Smooth muscle cell (in vitro differentiated cells): ENCODE results near the gene DNAJC17. TPM values are rescaled to one million over a fixed set of nuclear protein-coding genes. Genes with fewer than 3 reads are reported as not detected.

Experiments used
- DNase-seq: peaks from one replicate; lab custom pipeline; 2025; ENCODE audit not compliant: unreplicated experiment; lab: John Stamatoyannopoulos, UW
- H2AFZ ChIP-seq: fragments of 200-600 bp; sonication (generic); 2 replicates; pipeline ENCODE4 v1.6.0; 2016; ENCODE audit warnings: antibody characterized with exemption, low read depth, mild to moderate bottlenecking
- H3F3A ChIP-seq: fragments of 200-600 bp; sonication (generic); 2 replicates; pipeline ENCODE4 v1.6.0; 2017; ENCODE audit warnings: antibody characterized with exemption, low read depth
- H3K27ac ChIP-seq: fragments of 200-600 bp; sonication (generic); 2 replicates; pipeline ENCODE4 v1.5.1; 2016; ENCODE audit warnings: low read depth, mild to moderate bottlenecking
- H3K27me3 ChIP-seq: fragments of 200-600 bp; sonication (generic); 2 replicates; pipeline ENCODE4 v1.6.1; 2016; ENCODE audit warnings: low read depth, mild to moderate bottlenecking
- H3K36me3 ChIP-seq: fragments of 200-600 bp; sonication (generic); 2 replicates; pipeline ENCODE4 v1.5.1; 2016; ENCODE audit warnings: low read depth
- H3K4me1 ChIP-seq: fragments of 200-600 bp; sonication (generic); 2 replicates; pipeline ENCODE4 v1.5.1; 2016; ENCODE audit warnings: low read depth
- H3K4me2 ChIP-seq: fragments of 200-600 bp; sonication (generic); 2 replicates; pipeline ENCODE4 v1.6.0; 2016; ENCODE audit warnings: mild to moderate bottlenecking
- H3K4me3 ChIP-seq: fragments of 200-600 bp; sonication (generic); 2 replicates; pipeline ENCODE4 v1.5.1; 2016; ENCODE audit warnings: mild to moderate bottlenecking
- H3K79me2 ChIP-seq: fragments of 200-600 bp; sonication (generic); 2 replicates; pipeline ENCODE4 v1.6.0; 2016; ENCODE audit warnings: low read depth, mild to moderate bottlenecking
- H3K9ac ChIP-seq: fragments of 200-600 bp; sonication (generic); 2 replicates; pipeline ENCODE4 v1.6.0; 2016; ENCODE audit warnings: low read depth
- H3K9me3 ChIP-seq: fragments of 200-600 bp; sonication (generic); replicated peaks from 2 replicates; pipeline ENCODE4 v1.5.1; 2016; ENCODE audit warnings: low read depth
- H4K20me1 ChIP-seq: fragments of 200-600 bp; sonication (generic); 2 replicates; pipeline ENCODE4 v1.6.0; 2016; ENCODE audit warnings: low read depth
- CTCF ChIP-seq: fragments of 200-600 bp; sonication (generic); IDR thresholded peaks from 2 replicates; pipeline ENCODE4 v1.5.1; 2017; ENCODE audit warnings: borderline replicate concordance, mild to moderate bottlenecking, antibody characterized with exemption; ENCODE audit not compliant: insufficient read depth, poor library complexity, severe bottlenecking
- WGBS: methylation state at CpG from one replicate; pipeline ENCODE4 v1.1.7; 2016; ENCODE audit warnings: low lambda C conversion rate; 5-methylcytosine and 5-hydroxymethylcytosine counted together
- polyA plus RNA-seq: library from polyadenylated mRNA; unstranded; fragments of >200 nt; fragmentation: Nextera tagmentation; extraction: Ambion mirVana; gene quantifications from 2 replicates; pipeline ENCODE4 v1.2.1, GENCODE V29; 2016
- total RNA-seq: library from RNA; depleted of rRNA; stranded (reverse); fragments of >200 nt; gene quantifications from 2 replicates; pipeline ENCODE4 v1.2.3, GENCODE V29; 2014

DNAJC17 gene
- total and polyA plus RNA-seq, 2 experiments from 2014 or later: 25.0 to 33.6 TPM

- Histone ChIP-seq H3K4me2 (no peak overlapping the region), H3K79me2 (no peaks in the 10 kb centered on the region), H3K27me3 (no peaks in the 10 kb centered on the region), H3K9me3 (no peaks in the 10 kb centered on the region), H3F3A (no peaks in the 10 kb centered on the region), H3K9ac (no peak overlapping the region), H2AFZ (no peak overlapping the region), H4K20me1 (no peaks in the 10 kb centered on the region), H3K36me3 (no peaks in the 10 kb centered on the region), H3K4me3 (no peak overlapping the region), H3K27ac (no peak overlapping the region), H3K4me1 (no peaks in the 10 kb centered on the region)
- TF ChIP-seq CTCF: no peak
- 89% methylated on average over 10 of the region's 10 CpGs for WGBS
- DNase-seq: no peak
These were observed 46.9 kb upstream of the DNAJC17 start for GRCh38 chr15:40854161-40854560.

GRCh38 chr15:40853241-40853890 is 46.1 kb upstream of the DNAJC17 start:
- peaks cover 1% of the 10 kb centered on the region for H4K20me1 ChIP-seq
- no peak for DNase-seq
- no peaks in the 10 kb centered on the region for H3K4me1 ChIP-seq
- H3K36me3 ChIP-seq: no peaks in the 10 kb centered on the region
- no peak overlapping the region for H3K9ac ChIP-seq
- H3F3A ChIP-seq: no peaks in the 10 kb centered on the region
- no peaks in the 10 kb centered on the region for H3K9me3 ChIP-seq
- 91% methylated on average over 16 of the region's 16 CpGs for WGBS
- TF ChIP-seq CTCF: no peak
- no peak overlapping the region for H3K27ac ChIP-seq
- H3K79me2 ChIP-seq: no peaks in the 10 kb centered on the region
- H3K4me2 ChIP-seq: no peak overlapping the region
- H3K4me3 ChIP-seq: no peak overlapping the region
- H2AFZ ChIP-seq: no peak overlapping the region
- H3K27me3 ChIP-seq: no peaks in the 10 kb centered on the region

GRCh38 chr15:40852529-40852928 is 45.3 kb upstream of the DNAJC17 start:
- H3K27me3 ChIP-seq: no peaks in the 10 kb centered on the region
- H3K4me2 ChIP-seq: no peak overlapping the region
- no peaks in the 10 kb centered on the region for H3K9me3 ChIP-seq
- no peaks in the 10 kb centered on the region for H3K79me2 ChIP-seq
- H3K36me3 ChIP-seq: no peaks in the 10 kb centered on the region
- no peak for TF ChIP-seq CTCF
- no peak overlapping the region for H3K4me3 ChIP-seq
- DNase-seq: no peak
- no peak overlapping the region for H3K27ac ChIP-seq
- H3F3A ChIP-seq: no peaks in the 10 kb centered on the region
- peaks cover 7% of the 10 kb centered on the region for H3K4me1 ChIP-seq
- over 99% methylated on average over 5 of the region's 5 CpGs for WGBS
- peaks cover 9% of the 10 kb centered on the region for H4K20me1 ChIP-seq
- H3K9ac ChIP-seq: no peak overlapping the region
- H2AFZ ChIP-seq: no peak overlapping the region

- H3K4me3 ChIP-seq: no peak overlapping the region
- no peak for DNase-seq
- no peaks in the 10 kb centered on the region for H3K36me3 ChIP-seq
- H3K9ac ChIP-seq: no peak overlapping the region
- peaks cover under 1% of the 10 kb centered on the region for H3K79me2 ChIP-seq
- no peak overlapping the region for H2AFZ ChIP-seq
- H4K20me1 ChIP-seq: peaks cover 11% of the 10 kb centered on the region
- no peak for TF ChIP-seq CTCF
- no peaks in the 10 kb centered on the region for H3K9me3 ChIP-seq
- H3K27ac ChIP-seq: no peak overlapping the region
- H3K27me3 ChIP-seq: no peaks in the 10 kb centered on the region
- no peak overlapping the region for H3K4me2 ChIP-seq
- peaks cover 12% of the 10 kb centered on the region for H3K4me1 ChIP-seq
- H3F3A ChIP-seq: no peaks in the 10 kb centered on the region
- 96% methylated on average over 8 of the region's 8 CpGs for WGBS
These were observed 43.4 kb upstream of the DNAJC17 start for GRCh38 chr15:40850576-40851112.
